Stimulated activated CD8-positive, alpha-beta memory T cell treated with anti-CD3 and anti-CD28 coated beads, Interleukin-12 subunit alpha, Interleukin-12 subunit beta, amount 100 ng/mL, for 1 hour (primary cell): ENCODE measurements around the gene TRPC3.
"Not testable (repeated sequence)": the region's sequence is repeated elsewhere in the genome, so short reads cannot be mapped to it uniquely, and the experiment has no call there.

Source experiments
- DNase-seq: peaks from one replicate; pipeline ENCODE4 v3.0.0-alpha.2; 2020; ENCODE audit warnings: low read depth

TRPC3 gene

GRCh38 chr4:121946644-121947043 lies 5.2 kb downstream of the TRPC3 start:
- no peak for DNase-seq

DNA sequence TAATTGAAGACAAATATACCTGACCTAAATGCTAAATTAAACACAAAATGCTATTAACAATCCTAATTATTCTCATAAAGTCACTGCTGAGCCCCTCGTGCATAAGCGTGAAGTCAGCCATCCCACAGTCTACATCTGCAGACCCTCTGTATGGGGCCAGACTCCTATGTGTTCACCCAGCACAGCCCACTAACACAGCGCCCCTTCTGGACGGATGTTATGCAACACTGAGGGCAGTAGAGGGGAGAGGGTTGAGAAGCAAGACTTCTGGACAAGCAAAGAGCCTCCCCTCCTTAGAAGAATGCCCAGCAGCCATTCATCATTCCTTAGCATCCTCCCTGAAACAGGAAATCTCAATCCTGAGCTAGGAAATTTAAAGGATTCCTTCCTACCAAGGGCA lies 7.9 kb downstream of the TRPC3 start:
- DNase-seq = no peak

- DNase-seq = no peak
Measured at GRCh38 chr4:121939690-121940089, 12.2 kb downstream of the TRPC3 start.

DNA sequence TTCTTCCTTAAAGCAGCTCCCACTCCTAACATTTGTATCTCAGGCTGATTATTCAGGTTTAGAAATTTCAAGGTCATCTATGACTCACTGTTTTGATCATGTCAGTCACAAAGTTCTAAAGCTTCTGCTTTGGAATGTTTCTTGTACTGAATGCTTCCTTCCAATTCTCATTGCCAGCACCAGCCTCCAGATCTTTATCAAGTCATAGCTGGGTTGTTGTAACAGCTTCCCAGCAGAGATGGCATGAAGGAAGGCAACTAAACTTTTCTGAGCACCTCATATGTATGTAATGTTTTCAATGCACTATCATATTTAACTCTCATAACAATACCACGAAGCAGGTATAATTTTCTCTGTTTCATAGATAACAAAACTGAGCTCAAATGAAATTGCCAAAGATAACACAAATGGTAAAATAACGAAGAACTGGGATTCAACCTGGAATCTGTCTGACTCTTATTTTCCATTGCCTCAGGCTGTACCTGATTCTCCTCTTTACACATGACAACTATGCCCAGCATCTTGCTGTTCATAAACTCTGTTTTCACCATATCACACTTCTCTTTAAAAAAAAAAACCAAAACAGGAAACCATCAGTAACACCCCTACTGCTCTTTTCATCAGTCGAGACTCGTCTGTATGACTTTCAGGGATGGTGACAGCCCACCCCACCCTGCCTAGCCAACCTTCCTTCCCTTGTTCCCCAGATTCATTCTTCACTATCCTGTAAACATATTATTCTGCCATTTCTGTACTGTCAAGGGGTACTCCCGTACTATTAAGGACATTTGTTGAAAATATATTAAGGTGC lies 13.4 kb downstream of the TRPC3 start:
- no peak for DNase-seq

DNA sequence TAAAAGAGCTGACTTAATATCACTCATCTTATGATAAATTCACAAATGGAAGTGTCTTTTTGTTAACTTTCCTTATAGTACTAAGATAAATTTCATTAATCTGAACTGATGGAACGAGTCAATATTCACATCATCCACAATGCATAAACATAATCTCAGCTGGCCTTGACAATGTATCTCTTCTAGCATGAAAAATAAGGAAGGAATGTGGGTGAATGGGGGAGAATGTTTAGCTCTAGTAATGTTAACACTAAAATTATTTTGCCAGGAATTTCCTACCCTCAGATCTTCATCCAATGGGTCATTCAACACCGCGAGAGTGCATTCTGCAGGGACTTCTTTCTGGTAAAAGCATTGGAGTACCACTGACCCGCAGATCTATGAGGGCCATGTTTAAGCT lies 15.8 kb downstream of the TRPC3 start:
- no peak for DNase-seq

DNA sequence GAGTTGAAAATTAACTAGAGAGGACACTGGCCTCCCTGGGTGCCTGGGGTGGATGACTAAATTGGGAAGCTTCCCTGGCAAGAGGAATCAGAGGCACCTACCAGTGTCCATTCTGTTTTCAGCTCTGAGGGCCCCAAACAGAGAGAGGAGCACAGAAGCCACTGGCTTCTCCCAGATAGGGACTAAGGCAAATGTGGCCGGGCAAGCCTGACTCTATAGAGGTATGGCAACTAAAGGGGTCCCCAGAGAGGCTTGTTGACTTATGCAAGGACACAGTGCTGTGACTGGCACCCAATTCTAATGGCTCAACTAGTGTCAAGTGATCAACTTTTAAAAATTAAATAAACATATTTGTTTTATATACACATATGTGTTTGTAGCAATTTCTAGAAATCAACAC lies 17.2 kb downstream of the TRPC3 start:
- DNase-seq = no peak

DNA sequence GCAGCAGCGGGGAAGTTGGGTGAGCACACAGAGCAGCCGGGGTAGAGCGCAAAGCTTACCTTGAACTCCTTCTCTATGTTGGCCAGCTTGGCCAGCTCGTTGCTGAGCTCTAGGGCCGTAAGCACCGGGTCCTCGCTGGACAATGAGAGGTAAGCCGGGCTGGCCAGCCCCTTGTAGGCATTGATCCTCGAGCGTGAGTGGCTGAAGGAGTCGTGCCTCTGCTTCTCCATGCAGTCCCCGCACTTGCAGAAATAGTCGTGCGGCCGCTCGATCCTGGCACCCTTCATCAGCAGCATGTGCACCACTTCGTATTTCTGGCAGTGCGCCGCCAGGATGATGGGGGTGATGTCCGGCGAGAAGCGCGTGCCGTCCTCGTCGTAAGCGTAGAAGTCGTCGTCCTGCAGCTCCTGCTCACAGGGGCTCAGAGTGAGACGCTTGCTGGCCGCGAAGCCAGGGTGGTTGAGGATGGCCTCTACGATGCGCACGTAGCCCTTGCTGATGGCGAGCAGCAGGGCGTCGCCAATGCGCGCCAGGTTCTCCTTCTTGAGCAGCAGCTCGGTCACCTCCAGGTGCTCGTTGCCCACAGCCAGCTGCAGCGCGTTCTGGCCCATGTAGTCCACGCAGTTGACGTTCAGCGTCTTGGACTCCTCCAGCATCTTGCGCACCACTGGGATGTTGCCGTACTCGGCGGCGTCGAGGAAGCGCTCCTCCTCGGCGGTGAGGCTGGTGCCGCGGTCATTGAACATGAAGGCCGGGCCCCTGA lies 19.5 kb downstream of the TRPC3 start:
- DNase-seq = no peak

DNA sequence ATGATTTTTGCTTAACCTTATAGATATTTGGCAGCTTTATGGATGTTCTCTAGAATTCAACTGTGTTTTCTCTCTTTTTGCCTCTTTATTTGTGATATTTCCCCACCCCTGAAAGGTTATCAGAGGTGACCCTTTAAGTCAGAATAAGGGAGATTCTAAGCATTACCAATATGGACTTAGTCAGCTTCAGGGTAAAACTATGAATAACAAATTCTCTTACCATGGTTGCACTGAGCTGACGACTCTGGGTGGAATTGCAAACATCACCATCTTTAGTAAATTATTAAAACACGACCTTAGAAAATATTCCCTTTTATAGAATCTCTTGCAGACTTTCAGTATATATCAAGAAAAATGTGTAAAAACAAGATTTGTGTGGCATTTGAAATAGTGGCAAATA lies 21.6 kb downstream of the TRPC3 start:
- DNase-seq = no peak

GRCh38 chr4:121927948-121928347 lies 23.9 kb downstream of the TRPC3 start:
- DNase-seq = no peak

- not testable (repeated sequence) for DNase-seq
Measured at GRCh38 chr4:121926490-121926889, 25.4 kb downstream of the TRPC3 start.

- DNase-seq = no peak
Measured at GRCh38 chr4:121923306-121923705, 28.6 kb downstream of the TRPC3 start.

GRCh38 chr4:121913667-121914066 lies 38.2 kb downstream of the TRPC3 start:
- DNase-seq = no peak

GRCh38 chr4:121908346-121908745 lies 43.5 kb downstream of the TRPC3 start:
- DNase-seq = no peak

- DNase-seq = peak; percentile 20
Measured at GRCh38 chr4:121900132-121900983, 51.5 kb downstream of the TRPC3 start.

DNA sequence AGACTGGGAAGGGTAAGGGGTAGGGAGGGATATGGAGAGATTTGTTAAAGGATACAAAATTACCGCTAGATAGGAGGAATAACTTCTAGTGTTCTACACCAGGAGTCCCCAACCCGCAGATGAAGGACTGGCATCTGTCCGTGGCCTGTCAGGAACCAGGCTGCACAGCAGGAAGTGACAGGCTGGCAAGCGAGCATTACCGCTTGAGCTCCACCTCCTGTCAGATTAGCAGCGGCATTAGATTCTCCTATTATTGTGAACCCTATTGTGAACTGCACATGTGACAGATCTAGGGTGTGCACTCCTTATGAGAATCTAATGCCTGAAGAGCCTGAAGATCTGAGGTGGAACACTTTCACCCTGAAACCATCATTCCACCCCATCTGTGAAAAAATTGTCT lies 53.7 kb downstream of the TRPC3 start:
- DNase-seq = no peak

- no peak for DNase-seq
Measured at GRCh38 chr4:121888134-121888533, 63.7 kb downstream of the TRPC3 start.

- no peak for DNase-seq
Measured at GRCh38 chr4:121885115-121885514, 66.7 kb downstream of the TRPC3 start.

GRCh38 chr4:121881158-121881557 lies 70.7 kb downstream of the TRPC3 start:
- no peak for DNase-seq

- no peak for DNase-seq
Measured at GRCh38 chr4:121879135-121879534, 72.7 kb downstream of the TRPC3 start.

GRCh38 chr4:121877041-121877773 lies 74.7 kb downstream of the TRPC3 start:
- no peak for DNase-seq

GRCh38 chr4:121876070-121876469 lies 75.8 kb downstream of the TRPC3 start:
- no peak for DNase-seq

DNA sequence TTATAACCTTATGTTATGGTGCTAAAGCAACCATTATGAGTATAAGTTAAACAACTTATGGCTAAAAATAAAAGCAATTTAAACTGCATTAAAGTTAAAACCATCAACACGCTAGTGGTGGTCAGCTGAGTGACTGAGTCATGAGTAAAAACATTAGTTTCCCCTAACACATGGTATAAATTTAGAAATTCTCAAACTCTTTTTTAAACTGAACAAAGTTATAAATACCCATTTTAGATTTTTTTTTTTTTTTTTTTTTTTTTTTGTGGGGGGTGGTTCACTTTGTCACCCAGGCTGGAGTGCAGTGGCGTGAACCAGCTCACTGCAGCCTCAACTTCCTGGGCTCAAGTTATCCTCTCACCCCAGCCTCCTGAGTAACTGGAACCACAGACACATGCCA lies 76.2 kb downstream of the TRPC3 start:
- DNase-seq = no peak
